ENCODE measurements around the gene MTHFD2. TPM values are rescaled to one million over a fixed set of nuclear protein-coding genes. Genes with fewer than 3 reads are reported as not detected.
A peak's percentile ranks its signal among the peaks of the same experiment; 100 is the strongest.

The MTHFD2 gene
- total RNA-seq, 1 donor from 2014 or later: 62.2 TPM

- ATAC-seq: no peak
- H3K4me3 ChIP-seq: no peak overlapping the region
- intact Hi-C loops (cut with DNase I): no loop called here
- DNase-seq: no peak
- no peak overlapping the region for H3K27ac ChIP-seq
- H3K9me3 ChIP-seq: no peaks in the 10 kb centered on the region
- TF ChIP-seq CTCF (IDR thresholded peaks at IDR 0.05): peak; percentile 22
- no peaks in the 10 kb centered on the region for H3K27me3 ChIP-seq
- H3K4me1 ChIP-seq: no peaks in the 10 kb centered on the region
- H3K36me3 ChIP-seq: no peaks in the 10 kb centered on the region
Measured at GRCh38 chr2:74261204-74261864, 62.9 kb downstream of the MTHFD2 start.

- Histone ChIP-seq H3K36me3 (no peaks in the 10 kb centered on the region), H3K9me3 (no peaks in the 10 kb centered on the region), H3K27ac (no peak overlapping the region), H3K4me3 (no peak overlapping the region), H3K4me1 (no peaks in the 10 kb centered on the region), H3K27me3 (no peaks in the 10 kb centered on the region)
- intact Hi-C loops (cut with DNase I): no loop called here
- ATAC-seq (no peak), DNase-seq (no peak)
- no peak for TF ChIP-seq CTCF (IDR thresholded peaks at IDR 0.05)
Measured at GRCh38 chr2:74262681-74263080, 64.3 kb downstream of the MTHFD2 start.

GRCh38 chr2:74264281-74264680 lies 65.9 kb downstream of the MTHFD2 start:
- no peaks in the 10 kb centered on the region for H3K4me1 ChIP-seq
- ATAC-seq (no peak), DNase-seq (no peak)
- H3K4me3 ChIP-seq: no peak overlapping the region
- no peaks in the 10 kb centered on the region for H3K36me3 ChIP-seq
- TF ChIP-seq CTCF (IDR thresholded peaks at IDR 0.05): no peak
- intact Hi-C loops (cut with DNase I): no loop called here
- no peaks in the 10 kb centered on the region for H3K27me3 ChIP-seq
- H3K9me3 ChIP-seq: no peaks in the 10 kb centered on the region
- H3K27ac ChIP-seq: no peak overlapping the region

GRCh38 chr2:74267068-74267467 lies 68.7 kb downstream of the MTHFD2 start:
- no peak overlapping the region for H3K4me3 ChIP-seq
- no peaks in the 10 kb centered on the region for H3K4me1 ChIP-seq
- intact Hi-C loops (cut with DNase I): no loop called here
- H3K36me3 ChIP-seq: no peaks in the 10 kb centered on the region
- ATAC-seq (peak; percentile 80), DNase-seq (no peak)
- H3K9me3 ChIP-seq: no peaks in the 10 kb centered on the region
- H3K27me3 ChIP-seq: no peaks in the 10 kb centered on the region
- H3K27ac ChIP-seq: no peak overlapping the region
- peak; percentile 49 for TF ChIP-seq CTCF (IDR thresholded peaks at IDR 0.05)

Other genes starting within 250 kb of the MTHFD2 start
- gene TET3, start 213.7 kb upstream of the MTHFD2 start, total RNA-seq: 19.9 TPM
- gene BOLA3, start 50.7 kb upstream of the MTHFD2 start, total RNA-seq: 19.5 TPM
- gene MOB1A, start 19.7 kb upstream of the MTHFD2 start, total RNA-seq: 120 TPM
- 3.2 TPM for gene SLC4A5, start 144.8 kb downstream of the MTHFD2 start, total RNA-seq
- gene DCTN1, start 181.7 kb downstream of the MTHFD2 start, total RNA-seq: 140 TPM
- 2.1 TPM for gene C2orf81, start 223.0 kb downstream of the MTHFD2 start, total RNA-seq
- 8.4 TPM for gene WDR54, start 223.1 kb downstream of the MTHFD2 start, total RNA-seq
- gene RTKN, start 243.3 kb downstream of the MTHFD2 start, total RNA-seq: 32.3 TPM

Data from upper lobe of right lung (tissue), 1 donor.